Measurements from ENCODE around the gene DEPDC5.

DEPDC5 gene

GRCh38 chr22:31843526-31843925 is 89.7 kb downstream of the DEPDC5 start:
- TF ChIP-seq, protein P1, sequence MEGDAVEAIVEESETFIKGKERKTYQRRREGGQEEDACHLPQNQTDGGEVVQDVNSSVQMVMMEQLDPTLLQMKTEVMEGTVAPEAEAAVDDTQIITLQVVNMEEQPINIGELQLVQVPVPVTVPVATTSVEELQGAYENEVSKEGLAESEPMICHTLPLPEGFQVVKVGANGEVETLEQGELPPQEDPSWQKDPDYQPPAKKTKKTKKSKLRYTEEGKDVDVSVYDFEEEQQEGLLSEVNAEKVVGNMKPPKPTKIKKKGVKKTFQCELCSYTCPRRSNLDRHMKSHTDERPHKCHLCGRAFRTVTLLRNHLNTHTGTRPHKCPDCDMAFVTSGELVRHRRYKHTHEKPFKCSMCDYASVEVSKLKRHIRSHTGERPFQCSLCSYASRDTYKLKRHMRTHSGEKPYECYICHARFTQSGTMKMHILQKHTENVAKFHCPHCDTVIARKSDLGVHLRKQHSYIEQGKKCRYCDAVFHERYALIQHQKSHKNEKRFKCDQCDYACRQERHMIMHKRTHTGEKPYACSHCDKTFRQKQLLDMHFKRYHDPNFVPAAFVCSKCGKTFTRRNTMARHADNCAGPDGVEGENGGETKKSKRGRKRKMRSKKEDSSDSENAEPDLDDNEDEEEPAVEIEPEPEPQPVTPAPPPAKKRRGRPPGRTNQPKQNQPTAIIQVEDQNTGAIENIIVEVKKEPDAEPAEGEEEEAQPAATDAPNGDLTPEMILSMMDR (IDR thresholded peaks at IDR 0.05; ENCODE audit: low read depth, low read length): no peak
- no peak for DNase-seq (ENCODE audit: extremely low read depth, low read depth)

- TF ChIP-seq, protein P1 (IDR thresholded peaks at IDR 0.05; ENCODE audit: low read depth, low read length): no peak
Measured at GRCh38 chr22:31844941-31845340, 91.1 kb downstream of the DEPDC5 start.

DNA sequence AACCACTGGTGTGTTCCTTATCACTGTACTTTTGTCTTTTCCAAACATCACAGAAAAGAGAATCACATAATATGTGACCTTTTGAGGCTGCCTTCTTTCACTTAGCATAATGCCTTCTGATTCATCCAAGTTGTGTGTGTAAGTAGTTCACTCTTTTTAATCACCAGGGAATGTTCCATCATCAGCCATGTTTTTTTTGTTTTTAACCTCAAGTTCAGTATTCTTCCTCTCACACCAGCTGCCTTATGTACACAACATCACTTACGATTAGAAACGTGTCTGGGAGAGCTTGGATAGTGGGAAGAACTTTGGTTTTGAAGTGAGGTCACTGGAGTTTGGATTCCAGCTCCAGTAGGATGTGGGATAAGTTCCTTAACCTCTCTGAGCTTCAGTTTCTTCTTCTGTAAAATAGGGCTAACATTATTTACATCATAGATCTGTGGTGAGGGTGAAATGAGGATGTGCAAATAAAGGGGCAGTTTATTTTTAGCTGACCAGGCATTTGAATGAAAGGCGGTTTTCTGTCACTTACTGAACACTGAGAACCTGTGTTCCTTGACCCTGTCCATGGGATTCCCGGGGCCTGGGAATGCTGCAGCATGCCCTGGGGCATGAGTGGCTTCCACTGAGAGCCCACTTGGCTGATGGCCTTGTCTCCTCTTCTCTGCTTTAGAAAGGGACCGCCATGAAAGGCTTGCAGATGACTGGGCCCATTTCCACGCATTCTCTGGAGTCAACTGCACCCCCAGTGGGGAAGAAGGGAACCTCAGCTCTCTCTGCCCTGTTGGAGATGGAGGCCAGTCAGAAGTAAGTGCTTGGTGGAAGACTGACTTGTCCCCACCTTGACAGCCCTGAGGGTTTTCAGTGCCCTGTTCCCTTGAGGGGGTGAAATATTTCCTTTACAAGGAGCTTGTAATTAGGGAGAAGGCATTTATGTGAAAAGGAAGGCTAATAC is 92.6 kb downstream of the DEPDC5 start:
- TF ChIP-seq, protein P1 (IDR thresholded peaks at IDR 0.05; ENCODE audit: low read depth, low read length): peak; percentile 10; the same call in 1 of the 2 replicates
- no peak for DNase-seq (ENCODE audit: extremely low read depth, low read depth)

More at GRCh38 chr22:31844941-31845340, 91.1 kb downstream of the DEPDC5 start:
- DNase-seq (ENCODE audit: extremely low read depth, low read depth): no peak

DNA sequence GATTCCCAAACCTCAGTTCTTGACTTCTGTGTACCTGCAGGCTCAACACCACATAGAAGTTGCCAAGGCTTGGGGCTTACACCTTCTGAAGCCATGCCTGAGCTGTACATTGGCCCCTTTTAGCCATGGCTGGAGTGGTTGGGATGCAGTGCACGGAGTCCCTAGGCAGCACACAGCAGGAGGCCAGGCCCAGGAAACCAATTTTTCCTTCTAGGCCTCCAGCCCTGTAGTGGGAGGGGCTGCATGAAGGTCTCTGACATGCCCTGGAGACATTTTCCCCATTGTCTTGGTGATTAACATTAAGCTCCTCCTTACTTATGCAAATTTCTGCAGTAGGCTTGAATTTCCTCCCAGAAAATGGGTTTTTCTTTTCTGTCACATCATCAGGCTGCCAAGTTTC is 94.6 kb downstream of the DEPDC5 start:
- DNase-seq (ENCODE audit: extremely low read depth, low read depth): no peak
- TF ChIP-seq, protein P1 (IDR thresholded peaks at IDR 0.05; ENCODE audit: low read depth, low read length): no peak

DNA sequence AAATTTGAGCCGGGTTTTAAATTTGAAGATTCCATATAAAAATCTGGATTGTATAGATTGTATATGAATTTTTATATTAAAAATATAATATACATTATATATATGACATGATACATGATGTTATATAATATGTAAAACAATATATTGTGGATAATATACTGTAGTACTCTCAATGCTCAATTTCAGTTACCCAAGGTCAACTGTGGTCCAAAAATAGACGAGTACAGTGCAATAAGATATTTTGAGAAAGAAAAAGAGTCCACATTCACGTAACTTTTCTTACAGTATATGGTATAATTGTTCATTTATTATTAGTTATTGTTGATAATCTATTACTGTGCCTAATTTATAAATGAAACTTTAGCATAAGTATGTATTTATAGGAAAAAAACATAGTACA is 96.3 kb downstream of the DEPDC5 start:
- TF ChIP-seq, protein P1 (IDR thresholded peaks at IDR 0.05; ENCODE audit: low read depth, low read length): no peak
- no peak for DNase-seq (ENCODE audit: extremely low read depth, low read depth)

DNA sequence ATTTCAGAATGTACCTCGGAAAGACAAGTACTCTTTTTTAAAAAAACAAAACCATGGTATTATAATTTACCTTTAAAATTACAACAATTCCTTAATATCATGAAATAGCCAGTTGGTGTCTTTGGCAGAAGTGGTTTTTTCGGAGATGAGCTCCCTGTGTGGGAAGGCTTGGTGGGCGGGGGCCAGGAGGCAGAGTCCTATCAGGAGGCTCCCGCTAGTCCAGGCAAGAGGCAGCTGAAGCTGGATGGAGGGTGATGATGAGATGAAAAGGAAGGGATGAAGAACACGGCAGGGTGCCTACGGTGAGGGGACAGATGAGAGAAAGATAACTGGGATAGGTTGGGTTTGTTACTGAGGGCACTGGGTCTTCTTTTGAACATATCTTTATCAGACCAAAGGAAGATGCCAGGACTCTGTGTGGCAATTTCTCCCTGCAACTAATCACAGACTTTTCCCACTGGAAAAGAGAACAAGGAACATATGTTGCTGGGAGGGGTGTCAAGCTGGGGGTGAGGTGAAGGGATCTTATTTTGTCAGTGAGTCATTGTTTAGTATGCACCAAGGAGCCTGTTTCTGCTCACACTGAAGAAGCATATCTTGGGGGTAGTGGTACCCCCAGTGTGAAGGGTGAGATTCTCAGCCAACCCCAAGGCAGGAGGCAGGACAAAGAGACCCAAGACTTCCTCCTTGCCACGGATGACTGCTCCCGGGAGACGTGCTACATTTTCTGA is 99.0 kb downstream of the DEPDC5 start:
- no peak for DNase-seq (ENCODE audit: extremely low read depth, low read depth)

More for the DNA sequence above, 99.0 kb downstream of the DEPDC5 start:
- TF ChIP-seq, protein P1 (IDR thresholded peaks at IDR 0.05; ENCODE audit: low read depth, low read length): no peak
